ENCODE measurements around the gene DPH3.

DNA sequence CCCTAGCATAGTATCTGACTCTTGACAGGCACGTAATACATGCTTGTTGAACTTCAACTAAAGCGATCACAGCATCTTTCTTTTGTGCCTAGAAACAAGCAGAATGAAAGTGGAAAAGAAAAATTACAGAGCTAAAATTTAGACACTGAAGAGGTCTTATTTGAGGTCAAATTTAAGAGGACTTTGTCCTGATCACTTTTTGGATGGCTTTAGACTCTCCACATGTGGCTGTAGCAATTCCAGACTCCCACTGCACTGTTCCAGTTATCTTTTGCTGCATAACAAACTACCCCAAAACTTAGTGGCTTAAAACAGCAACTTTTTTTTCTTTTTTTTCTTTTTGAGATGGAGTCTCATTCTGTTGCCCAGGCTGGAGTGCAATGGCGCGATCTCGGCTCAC lies 23.5 kb downstream of the DPH3 start:
- no peak for TF ChIP-seq POLR2A (IDR thresholded peaks at IDR 0.05)
- TF ChIP-seq, protein P1, sequence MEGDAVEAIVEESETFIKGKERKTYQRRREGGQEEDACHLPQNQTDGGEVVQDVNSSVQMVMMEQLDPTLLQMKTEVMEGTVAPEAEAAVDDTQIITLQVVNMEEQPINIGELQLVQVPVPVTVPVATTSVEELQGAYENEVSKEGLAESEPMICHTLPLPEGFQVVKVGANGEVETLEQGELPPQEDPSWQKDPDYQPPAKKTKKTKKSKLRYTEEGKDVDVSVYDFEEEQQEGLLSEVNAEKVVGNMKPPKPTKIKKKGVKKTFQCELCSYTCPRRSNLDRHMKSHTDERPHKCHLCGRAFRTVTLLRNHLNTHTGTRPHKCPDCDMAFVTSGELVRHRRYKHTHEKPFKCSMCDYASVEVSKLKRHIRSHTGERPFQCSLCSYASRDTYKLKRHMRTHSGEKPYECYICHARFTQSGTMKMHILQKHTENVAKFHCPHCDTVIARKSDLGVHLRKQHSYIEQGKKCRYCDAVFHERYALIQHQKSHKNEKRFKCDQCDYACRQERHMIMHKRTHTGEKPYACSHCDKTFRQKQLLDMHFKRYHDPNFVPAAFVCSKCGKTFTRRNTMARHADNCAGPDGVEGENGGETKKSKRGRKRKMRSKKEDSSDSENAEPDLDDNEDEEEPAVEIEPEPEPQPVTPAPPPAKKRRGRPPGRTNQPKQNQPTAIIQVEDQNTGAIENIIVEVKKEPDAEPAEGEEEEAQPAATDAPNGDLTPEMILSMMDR (IDR thresholded peaks at IDR 0.05), result no peak
